Activated gamma-delta T cell (primary cell): ENCODE data around the gene ALDOC.
A peak's percentile ranks its signal among the peaks of the same experiment; 100 is the strongest.
"Not testable (repeated sequence)": the region's sequence is repeated elsewhere in the genome, so short reads cannot be mapped to it uniquely, and the experiment has no call there.

ENCODE experiments used
- DNase-seq: peaks from one replicate; lab custom pipeline; 2025; lab: John Stamatoyannopoulos, UW
- total RNA-seq, 2 donors: gene quantifications; one replicate each; lab custom pipeline; 2026; lab: John Stamatoyannopoulos, UW

Gene ALDOC
- 17.5 to 29.1 reads per million in 2 donors for total RNA-seq

DNA sequence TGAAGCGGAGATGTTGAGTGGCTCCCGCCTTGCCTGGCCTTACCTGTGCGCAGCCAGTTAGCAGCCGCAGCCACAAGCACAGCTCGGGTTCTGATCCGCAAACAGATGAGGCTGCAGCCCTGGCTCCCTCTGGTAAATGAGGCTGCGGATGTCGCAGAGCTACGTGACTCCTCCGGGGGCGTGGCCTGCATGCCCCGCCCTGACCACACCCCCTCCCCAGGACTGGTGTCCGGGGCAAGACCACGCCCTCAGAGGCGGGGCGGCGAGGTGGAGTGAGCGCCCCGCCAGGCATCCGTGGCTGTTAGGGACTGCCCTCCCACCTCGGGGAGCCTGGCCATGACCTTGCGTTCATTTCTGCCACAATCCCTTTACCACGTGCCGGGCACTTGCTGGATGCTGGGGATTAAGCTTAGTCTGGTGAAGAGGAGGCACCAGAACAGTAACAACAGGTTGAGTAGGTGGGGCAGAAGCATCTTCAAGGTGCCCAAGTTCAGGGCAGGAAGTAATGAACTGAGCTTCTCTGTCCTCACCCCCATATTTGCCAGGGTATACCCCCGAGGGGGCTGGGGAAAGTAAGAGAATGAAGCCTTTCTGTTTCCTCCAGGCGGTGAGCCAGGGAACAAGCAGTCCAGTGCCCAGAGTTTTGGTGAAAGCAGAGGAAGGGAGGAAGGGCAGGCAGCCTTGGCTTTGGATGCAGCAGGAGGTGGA is at the start of gene ALDOC:
Gene ALDOC (minus strand): TSS at position 138 of the 708 bp plus-strand sequence. CDS start 1,363 bp downstream, outside the sequence.
- DNase-seq, result peak; percentile 92

DNA sequence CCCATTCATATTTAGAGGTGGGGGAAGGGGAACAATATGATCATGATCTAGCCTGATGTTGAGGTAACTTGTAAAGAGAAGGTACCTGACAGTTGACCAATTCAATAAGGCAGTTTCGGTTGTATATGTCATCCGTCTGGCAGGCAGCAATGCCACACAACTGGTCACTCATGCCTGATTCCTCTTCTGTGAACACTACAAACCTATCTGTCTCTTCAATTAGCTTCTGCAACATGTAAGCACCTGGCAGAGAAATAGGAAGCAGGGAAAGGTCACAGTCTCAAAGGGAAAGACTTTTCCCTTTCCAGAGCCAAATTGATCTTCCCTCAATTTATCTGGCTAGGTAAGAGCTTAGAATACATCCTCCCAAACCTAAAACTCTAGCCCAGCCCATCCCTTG is 47.5 kb upstream of the ALDOC start:
- no peak for DNase-seq

DNA sequence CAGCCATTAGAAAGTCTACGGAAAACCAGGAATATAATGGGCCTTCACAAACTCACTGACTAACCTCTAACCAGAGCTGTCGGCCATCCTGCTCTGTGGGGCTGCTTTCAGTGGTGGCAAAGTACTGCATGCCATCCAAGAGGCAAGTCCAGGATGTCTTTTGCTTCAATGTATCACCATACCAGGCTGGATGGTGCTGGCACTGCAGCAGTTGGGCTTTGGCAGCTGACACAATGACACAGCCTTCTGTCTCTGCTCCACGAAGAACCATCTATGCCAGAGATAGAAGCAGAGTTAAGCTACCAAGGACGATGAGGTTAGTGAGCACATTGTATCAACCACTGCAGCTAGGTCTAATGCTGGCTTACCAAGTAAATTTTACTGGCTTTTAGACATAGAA is 47.0 kb upstream of the ALDOC start:
- DNase-seq, result no peak

DNA sequence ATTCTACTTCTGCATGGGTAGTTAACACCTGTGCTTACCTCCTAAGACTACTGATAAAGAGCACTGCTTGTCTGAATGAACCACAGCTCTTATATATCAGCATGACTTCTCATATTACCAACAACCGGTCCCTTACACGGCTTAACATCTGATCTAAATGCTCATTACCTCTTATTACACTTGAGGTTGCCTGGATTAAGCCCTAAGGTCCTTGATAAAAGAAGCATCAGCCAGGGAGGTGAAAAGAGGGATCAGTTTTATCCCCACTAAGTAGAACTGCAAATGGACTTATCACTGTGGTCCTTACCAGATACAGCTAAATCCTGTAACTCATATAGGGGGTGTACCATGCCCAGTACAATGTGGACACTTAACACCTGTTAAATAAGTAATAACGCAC is 45.5 kb upstream of the ALDOC start:
- DNase-seq, result no peak

DNA sequence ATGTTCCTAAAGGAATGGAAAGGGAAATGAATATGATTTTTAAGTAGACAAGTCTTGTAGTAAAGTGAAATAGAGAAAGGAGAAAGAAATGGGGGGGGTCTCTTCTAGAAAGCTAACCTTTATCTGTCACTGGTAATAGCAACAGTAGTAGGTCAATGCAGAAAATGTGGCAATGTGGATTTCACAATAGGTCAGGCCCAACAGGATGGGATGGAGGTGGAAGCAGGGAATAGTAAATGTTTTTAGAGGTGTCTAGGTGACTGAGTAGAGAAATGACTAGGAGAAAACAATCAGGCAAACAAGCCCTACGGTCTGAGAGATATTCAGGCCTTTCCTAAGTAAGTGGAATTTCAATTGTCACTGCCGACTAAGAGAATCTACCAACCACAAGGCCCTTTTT is 43.3 kb upstream of the ALDOC start:
- no peak for DNase-seq

DNA sequence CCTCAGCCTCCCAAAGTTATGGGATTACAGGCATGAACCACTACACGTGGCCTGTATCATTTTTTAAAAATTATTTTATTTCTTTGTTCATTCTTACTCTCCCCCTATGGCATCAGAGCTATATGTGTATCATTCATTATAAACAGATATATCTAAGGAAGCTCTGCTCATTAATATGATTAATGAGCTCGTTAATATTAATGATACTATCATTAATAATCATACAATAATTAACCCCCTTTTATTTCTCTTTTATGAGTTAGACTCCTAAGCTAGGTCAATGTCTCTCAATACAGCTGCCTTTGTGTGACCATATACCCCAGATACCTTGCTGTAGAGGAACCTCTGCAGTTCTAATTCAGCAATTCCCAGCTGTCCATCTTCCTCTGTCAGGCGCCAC is 41.8 kb upstream of the ALDOC start:
- no peak for DNase-seq

DNA sequence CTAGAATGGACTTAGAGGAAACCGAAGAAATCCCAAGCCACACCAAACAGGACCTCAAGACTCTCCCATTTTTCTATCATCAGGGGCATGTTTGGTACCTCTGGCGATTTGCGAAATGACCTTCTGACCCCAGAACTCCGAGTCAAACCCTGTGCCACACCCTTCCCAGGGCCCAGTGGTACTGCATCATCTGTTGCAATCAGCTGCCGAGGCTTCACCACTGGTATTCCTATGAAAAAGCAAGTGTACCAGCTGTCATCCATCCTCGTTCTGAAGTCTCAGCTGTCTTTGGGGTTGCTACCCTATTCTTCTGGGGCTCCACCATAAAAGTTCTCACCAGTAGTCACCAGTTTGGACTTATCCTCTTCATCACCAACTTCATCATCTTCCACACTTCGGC is 39.6 kb upstream of the ALDOC start:
- no peak for DNase-seq

DNA sequence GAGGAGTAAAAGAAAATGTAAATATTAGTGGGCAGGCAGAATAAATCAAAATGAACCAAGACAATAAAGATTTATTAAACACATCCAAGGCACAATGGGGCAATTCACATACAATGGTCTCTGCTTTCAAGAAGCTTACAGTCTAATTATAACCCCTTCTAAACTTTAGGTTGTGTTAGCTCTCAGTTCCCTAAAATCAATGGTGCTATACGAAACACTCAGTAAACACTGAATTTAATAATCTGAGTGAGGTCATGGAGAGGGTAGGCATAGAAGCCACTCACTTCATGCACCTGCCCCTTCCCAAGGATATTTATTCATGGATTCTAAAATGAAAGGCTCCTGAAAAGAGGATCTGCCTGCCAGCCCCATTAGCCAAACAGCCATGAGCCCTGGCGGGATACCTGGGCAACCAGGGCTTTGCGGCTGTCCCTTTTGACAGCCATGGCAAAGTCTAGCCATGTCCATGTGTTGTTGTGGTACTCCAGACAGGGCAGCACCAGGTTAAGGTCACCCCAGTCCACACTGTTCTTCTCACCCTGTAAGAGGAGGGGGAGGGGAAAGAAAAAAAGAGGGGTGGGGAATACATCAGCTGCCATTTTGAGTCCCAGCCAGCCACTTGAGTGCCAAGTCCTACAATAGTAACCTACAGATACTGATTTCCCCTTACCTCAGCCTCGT is 38.7 kb upstream of the ALDOC start:
- no peak for DNase-seq

DNA sequence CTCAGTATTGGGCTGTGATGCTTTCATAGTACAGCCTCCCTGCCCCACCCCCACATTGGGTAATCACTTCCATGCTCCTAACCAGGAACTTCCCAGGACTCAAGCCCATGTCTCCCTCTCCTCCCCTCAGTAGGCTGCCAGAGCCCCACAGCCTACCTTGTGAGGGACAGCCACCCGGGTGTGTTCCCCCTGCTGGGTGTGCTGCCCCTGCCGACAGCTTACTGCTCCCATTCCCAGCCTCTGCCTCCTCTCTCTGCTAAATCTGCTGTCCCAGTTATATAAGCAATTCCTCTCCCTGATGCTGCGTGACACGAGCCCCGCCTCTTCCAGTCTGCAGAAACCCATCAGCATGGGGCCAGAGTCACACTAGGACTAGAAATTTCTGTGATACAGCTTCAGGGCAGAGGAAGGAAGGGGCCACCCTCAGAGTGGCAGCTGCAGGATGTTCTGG is 37.3 kb upstream of the ALDOC start, which contains the start of gene RSKR:
Gene RSKR (minus strand): TSS at position 255 of the 451 bp plus-strand sequence. CDS start 24 bp downstream, at position 231.
- DNase-seq, result no peak

DNA sequence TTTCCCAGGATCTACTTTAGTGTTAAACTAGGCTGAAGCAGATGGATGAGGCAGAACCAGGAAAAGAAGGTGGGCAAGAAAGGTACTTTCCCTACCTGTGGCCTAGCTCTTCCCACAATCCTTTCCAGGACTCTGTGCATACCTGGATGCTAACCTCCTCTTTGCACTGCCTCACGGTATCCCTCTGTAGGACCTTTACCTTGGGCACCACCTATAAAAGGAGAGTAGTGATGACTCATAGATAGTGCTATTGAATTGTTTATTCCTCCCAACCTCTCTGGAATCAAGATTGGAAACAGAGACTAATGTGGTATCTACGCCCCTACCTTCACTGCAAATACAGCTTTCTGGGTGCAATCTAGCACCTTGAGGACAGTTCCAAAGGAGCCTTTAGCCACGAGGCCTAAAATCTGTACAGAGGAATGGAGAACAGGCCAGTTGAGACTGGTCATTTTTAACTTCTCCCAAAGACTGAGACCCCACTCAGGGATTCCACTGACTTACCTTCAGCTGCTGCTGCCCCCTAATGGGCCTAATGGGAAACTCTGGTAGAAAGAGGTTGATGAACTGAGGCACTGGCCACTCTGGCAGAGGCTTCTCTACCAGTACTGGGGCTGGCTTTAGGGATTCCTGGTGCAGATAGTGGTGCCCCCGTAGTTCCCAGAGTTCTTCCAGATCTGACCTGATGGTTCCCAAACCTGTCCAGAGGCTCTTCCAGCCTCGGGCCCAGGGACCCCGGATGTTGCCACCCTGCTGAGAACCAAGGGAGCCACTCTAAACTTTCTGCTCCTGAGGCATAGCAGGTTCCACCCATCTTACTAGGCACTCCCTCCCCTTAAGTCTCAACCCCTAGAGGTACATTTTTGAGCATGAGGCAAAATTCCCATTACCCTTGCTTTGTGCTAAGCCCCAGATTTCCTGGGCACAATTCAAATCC is 36.5 kb upstream of the ALDOC start:
- DNase-seq, result no peak

DNA sequence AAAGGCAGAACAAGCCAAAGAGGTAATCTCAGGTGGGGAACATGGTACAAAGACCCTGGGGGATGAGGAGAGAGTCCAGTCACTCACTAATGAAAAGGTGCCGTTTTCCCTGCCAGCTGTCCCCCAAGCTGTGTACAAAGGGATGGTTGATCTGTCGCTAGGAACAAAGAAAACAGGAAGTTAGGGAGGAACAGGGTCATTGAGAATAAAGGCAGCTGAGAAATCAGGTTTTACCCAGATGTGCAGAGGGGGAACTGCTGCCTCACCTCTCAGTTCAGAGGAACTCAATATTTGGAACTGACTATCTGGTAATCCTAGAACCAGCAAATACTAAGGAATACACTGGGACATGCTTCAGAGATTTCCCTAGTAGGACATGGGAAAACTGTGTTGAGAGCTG is 35.8 kb upstream of the ALDOC start:
- no peak for DNase-seq

DNA sequence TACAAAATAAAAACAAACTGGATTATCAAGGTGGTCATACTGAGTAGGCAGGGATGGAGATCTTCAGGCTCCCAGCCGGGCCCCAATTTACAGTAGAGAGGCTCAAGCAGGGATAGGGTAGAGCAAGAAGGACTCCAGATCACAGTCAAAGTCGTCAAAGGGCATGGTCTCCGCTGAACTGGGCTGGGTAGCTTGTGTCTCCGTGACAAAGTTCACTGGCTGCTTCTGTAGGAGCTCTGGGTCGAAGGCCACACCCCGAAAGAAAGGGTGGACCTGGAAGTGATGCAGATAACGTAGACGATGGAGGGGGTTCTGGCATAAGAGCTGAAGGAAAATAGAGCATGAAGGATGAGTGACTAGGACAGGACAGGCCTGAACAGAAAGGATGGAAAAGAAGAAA is 33.7 kb upstream of the ALDOC start:
- no peak for DNase-seq

DNA sequence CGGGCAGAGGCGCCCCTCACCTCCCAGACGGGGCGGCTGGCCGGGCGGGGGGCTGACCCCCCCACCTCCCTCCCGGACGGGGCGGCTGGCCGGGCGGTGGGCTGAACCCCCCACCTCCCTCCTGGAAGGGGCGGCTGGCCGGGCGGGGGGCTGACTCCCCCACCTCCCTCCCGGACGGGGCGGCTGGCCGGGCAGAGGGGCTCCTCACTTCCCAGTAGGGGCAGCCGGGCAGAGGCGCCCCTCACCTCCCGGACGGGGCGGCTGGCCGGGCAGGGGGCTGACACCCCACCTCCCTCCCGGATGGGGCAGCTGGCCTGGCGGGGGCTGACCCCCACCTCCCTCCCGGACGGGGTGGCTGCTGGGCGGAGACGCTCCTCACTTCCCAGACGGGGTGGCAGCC is 27.3 kb upstream of the ALDOC start:
- DNase-seq, result not testable (repeated sequence)

DNA sequence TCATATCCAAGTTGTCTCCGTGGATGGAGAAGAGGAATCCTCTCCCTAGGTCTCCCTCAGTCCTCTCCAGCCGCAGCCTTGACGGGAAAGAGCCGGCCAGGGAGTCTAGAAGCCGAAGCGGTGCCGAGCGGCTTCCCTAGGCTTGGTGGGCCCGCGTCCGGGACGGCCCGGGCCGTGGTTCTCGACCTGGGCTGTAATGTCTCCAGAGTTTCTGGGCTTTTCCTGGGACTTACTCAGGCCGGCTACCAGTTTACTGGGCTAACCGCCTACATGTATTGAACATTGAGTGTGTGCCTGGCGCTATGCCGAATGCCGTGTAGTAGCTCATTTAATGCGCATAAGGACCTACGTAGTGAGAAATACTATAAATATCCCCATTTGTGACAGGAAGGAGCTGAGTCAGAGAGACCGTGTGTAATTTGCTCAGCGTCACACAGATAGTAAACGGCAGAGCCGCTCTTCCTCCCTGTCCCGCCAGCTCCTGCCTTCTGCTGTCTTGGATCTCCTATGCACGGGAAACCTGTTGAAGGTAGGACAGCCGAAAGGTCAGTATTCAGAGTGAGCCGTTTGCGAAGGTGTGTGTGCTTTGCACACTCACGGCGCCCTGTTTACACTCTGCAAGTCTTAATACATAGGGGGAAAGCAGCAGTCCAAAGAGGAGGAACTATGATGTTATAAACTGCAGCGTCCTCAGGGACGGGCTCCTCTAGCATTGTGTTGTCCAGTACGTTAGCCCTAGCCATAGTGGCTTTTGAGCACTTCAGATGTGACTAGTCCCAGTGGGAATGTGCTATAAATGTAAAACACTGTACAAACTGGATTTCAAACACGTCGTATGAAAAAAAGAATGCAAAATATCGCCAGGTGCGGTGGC is 22.9 kb upstream of the ALDOC start:
- DNase-seq, result no peak

DNA sequence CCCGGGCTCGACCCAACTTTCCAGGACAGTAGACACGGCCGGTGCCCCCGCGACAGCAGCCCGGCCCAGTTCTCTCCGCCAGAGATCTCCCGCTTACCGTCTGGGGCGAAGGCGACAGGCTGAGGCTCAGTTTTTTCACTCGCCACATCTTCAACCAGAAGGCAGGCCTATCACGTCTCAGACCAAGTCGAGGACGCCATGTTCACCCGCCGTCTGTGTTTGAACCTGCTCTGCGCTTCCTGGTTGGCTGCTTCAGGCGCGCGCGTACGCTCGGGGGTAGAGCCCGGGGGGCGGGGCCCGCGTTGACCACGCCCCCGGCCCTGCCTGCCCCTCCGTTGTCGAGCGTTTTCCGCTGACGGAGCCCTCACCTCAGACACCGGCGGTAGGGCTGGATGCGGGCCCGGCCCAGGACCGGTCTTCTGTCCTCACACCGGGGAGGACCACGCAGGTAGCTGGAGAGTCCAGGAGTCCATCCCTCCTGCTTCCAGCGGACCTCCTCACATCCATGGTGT is 22.2 kb upstream of the ALDOC start, which contains the start of gene SPAG5:
Gene SPAG5 (minus strand): TSS at position 227 of the 512 bp plus-strand sequence. CDS start 79 bp downstream, at position 148.
- peak; percentile 89 for DNase-seq

DNA sequence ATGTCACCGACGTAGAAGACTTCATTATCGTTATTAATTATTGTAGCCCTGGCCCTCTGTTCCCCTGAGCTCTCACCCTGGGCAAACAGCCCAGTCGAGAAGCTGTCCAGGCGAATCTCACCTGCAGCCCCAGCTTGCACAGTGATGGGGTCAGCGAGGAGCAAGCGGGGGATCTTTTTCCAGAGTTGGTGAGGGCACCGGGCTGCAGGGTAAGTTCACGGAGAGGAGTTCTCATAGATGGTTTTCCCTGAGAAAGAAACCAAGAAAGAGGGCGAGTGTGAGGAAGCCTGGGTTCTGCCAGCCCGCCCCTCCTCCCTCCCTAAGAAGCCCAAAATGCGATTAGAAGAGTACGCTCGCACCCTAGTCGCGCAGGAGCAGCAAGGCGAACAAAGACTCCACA is 21.7 kb upstream of the ALDOC start:
- DNase-seq, result no peak

DNA sequence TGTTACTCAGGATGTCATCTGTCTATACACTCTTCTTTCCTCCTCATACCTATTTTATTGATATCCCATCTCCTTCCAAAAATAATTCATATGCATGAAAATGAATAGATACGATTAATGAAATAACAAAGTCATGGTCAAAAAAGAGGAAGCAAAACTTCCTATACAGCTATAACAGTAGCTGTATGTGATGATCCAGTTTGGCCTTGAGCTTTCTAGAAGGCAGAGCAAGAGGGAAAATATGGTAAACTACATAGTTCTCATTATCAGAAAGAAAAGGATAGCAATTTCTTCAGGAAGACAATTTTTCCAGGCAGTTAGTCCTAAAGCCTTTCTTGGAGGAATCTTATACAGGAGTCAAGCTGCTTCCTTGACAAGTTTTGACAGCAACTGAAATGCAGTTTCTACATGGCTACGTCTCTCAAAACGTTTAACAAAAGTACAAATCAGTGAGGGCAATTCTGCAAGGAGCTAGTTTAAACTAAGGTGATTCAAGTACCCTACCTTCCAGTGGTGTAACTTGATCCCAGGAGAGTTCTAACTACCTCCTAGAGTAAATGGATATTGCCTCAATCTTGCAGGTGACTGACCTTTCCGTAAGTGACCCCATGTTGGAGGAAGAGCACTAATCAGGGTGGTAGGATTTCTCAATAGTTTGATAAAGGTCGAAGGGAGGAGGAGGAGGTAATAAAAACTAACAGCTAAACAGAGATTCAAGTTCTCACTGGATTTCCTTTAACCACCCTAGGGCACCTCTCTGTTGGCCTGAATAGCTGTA is 21.1 kb upstream of the ALDOC start:
- no peak for DNase-seq

DNA sequence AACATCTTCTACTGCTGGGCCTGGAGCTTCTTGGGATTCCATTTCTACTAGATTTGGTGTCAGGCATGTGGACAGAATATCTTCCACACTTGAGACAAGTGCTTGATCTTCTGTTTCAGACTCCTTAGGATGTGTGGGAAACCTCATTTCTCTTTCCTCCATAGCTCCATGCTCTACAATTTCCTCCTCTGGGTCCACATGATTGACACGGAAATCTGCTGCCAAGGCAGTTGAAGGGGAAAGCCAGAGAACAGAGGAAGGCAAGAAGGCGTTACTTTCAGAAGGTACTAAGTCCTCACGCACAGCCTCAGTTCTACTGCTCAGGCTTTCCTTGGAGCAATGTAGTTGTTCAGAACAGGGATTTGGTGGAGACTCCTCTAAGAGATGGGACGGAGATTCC is 15.6 kb upstream of the ALDOC start:
- no peak for DNase-seq

DNA sequence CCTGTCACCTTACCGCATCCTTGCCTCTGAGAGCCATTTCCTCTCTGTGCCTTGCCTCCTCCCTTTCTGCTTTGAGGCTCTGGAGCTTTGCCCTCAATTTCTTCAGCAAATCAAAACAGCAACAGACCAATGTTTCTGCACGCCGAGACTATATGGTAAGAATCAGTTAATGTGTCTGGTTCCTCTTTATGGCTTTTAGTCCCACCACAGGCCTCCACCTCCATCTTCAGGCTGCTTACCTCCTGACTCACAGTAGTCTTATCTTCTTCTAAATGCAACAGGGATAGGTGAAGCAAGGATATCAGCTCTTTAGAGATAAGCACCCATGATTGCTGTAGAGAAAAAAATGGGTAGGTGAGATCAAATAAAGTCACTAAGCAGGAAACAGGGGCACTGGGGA is 9.2 kb upstream of the ALDOC start:
- DNase-seq, result no peak

DNA sequence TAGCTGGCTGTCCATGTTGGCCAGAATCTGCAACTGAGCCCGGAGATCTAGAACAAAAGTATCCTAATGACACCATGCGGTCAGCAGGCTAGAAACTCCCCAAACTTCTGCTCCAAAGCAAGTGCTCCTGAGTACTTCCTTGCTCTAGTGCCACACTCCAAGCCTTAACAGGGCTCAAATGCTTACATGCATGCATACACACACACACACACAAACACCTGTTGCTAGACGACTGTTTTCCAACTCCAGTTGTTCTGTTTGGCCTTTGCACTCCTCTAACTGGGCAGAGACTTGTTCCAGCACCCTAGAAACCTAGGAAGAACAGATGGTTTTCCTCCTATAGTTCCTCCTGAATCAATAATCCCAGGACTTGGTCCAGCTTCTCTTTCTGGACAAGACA is 7.7 kb upstream of the ALDOC start:
- no peak for DNase-seq
